GM18502 (cell line): ENCODE measurements around the gene STMN1.

ENCODE experiments used
- ATAC-seq: cut with Tn5 transposase; IDR thresholded peaks from one replicate; pipeline ENCODE4 v1.9.1; 2021; ENCODE audit warnings: mild to moderate bottlenecking; ENCODE audit not compliant: unreplicated experiment, poor library complexity

The STMN1 gene

GRCh38 chr1:25871704-25872494, 34.3 kb downstream of the STMN1 start:
- no peak for ATAC-seq

GRCh38 chr1:25871086-25871703, 35.0 kb downstream of the STMN1 start:
- ATAC-seq: no peak

GRCh38 chr1:25870614-25871013, 35.6 kb downstream of the STMN1 start:
- ATAC-seq: no peak

DNA sequence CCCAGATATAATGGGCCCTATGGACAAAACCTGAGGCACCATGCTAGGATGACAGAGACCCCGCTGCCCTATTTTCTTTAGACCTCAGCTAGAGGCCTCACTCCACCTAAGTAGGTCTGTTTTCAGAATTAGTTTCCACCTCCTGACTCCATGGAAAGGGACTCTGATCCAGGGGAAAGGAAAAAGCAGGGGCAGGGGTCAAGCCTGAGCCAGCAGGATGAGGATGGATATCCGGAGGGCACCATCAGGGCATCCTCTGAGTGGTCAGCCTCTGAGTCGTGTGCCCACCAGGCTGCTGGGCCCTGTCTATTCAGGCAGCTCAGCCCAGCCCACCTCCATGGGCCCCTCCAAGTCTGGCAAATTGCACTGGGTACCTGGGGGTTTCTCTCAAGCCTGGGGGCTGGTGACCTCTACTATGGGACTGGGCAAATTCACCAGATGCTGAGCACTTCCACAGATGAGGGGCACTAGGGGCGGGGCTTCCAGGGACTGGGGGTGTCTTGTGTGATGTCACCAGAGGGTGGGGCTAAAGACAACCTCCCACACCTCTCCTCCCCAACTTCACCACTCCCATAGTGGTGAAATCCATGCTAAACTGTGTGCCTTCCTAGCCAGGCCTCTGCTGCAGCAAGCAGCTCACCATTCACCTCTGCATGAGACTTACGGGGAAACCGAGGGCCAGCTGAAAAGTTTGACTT, 36.2 kb downstream of the STMN1 start:
- no peak for ATAC-seq

DNA sequence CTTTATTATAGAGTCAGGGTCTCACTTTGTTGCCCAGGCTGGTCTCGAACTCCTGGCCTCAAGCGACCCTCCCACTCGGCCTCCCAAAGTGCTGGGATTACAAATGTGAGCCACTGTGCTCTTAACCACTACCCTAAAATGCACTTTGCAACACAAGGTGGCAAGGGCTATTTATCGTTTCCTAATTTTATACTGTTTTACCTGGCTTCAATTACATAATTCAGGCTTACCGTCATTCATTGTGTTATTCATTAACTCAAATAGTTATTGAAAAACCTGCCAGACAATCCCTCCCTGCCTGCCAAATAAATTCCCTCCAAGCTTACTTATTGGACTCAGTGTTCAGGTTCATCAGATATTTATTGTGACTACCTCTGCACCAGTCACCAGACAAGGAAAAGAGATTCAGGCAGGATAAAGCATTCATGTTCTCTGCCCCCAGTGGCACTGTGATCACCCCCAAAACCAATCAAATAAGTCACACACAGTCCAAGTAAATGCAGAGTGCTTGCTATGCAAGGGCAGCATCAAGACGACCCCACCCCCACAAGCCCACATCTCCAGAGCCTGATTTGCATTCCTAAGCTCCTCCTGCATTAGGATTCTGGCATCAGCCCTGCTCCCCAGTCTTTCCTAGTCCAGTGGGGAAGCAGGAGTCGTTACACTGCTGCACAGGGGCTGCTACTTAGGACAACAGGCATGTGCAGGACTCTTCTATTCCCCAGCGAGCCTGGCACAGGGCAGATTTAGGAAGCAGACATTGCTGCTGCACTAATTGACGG, 38.8 kb downstream of the STMN1 start:
- no peak for ATAC-seq

DNA sequence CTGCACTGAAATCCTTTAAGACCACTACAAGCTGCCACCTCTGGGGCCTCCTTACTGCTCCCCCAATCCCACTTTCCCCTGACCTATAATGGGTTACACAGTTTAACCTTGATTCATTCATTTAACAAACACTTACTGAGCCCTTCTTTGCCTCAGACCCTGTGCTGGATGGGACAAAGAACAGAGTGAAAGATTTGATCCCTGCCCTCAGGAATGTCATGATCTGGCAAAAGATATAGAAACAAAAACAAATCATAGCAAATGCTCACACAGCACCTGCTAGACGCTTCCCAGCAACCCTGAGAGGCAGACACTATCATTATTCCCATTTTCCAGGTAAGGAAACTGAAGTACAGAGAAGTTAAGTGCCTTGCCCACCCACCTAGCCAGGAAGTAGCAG, 39.9 kb downstream of the STMN1 start:
- no peak for ATAC-seq

DNA sequence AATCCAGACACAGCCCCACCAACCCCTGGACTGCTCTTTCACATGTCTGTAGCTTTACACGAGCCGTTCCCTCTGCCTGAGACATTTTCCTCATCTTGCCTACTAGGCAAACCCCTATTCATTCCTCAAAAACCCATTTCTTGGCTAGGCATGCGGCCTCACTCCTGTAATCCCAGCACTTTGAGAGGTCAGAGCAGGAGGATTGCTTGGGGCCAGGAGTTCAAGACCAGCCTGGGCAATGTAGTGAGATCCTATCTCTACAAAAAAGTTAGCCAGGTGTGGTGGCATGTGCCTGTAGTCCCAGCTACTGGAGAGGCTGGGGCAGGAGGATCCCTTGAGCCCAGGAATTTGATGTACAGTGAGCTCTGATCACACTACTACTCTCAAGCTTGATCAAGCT, 41.8 kb downstream of the STMN1 start:
- no peak for ATAC-seq

- ATAC-seq: no peak
These were observed 42.5 kb downstream of the STMN1 start for GRCh38 chr1:25863486-25864262.

DNA sequence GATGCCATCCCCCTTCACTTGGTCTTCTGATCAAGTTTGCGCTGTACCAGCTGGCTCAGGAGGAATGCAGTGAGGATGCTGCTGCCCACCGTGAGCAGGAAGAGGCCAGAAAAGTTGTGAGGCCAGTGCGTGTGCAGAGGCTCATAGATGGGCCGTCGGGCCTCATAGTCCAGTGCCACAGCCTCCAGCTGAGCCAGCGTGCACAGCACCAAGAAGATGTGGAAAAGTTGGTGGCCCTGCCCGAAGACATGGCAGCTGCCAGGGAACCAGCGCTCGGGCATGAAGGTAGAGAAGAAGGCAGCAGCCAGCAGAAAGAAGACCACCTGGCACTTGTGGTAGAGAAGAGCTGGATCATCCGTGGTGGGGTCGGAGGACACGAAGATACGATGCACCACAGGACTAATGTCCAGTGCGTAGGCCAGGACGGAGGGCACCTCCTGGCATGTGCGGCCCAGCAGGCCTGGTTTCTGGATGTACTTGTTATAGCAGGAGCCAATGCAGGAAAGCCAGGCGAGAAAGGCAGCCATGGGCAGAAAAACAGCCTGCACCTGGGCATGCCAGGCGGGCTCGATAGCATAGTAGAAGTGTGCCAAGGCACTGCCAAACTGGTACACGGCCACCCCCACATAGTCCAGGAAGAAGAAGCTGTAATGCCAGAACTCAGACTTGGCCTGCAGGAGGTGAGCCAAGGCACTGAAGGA, 43.3 kb downstream of the STMN1 start:
- ATAC-seq: no peak

GRCh38 chr1:25861316-25862286, 44.6 kb downstream of the STMN1 start:
- no peak for ATAC-seq

GRCh38 chr1:25858906-25859789, 47.1 kb downstream of the STMN1 start, which contains the start of gene AUNIP:
AUNIP (minus strand) TSS chr1:25859457; CDS start chr1:25859357, 100 bp downstream.
- ATAC-seq: peak; percentile 76

DNA sequence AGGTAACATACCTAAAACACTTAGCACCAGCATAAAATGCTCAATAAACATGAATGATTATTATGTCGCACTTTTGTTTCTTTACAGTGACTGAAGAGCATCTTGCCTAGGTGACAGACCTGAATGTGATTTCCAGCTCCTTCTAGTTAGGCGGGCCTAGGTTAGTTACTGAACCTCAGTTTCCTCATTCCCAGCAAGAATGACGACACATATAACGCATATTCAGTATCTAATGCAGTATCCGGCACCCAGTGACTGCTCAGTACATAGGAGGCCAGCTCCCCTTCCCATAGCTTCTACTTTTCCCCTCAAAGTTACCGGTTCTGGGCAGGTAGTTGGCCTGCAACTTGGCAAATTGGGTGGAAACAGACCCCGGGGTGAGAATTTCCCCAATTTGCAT, 47.7 kb downstream of the STMN1 start:
- ATAC-seq: no peak

GRCh38 chr1:25856856-25857255, 49.4 kb downstream of the STMN1 start:
- ATAC-seq: no peak

DNA sequence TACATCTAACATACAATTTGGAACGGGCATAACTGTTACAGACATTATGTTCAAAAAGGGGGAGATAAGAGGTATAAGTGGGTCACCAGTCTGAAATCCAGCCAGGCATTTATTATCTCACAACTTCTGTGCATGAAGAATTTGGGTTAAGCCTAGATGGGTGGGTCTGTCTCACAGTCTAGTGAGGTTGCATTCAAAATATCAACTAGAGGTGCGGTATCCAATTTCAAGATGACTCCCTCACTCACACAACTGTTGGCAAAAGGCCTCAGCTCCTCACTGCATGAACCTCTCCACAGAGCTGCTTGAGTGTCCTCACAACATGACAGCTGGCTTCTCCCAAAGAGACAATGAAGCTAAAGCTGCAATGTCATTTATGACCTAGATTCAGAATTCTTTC, 51.7 kb downstream of the STMN1 start:
- ATAC-seq: no peak
